GM18907 (cell line): ENCODE data around the gene FBXO24.

Experiments
- ATAC-seq: cut with Tn5 transposase; IDR thresholded peaks from one replicate; pipeline ENCODE4 v1.9.1; 2021; ENCODE audit warnings: mild to moderate bottlenecking, moderate library complexity; ENCODE audit not compliant: unreplicated experiment

Gene FBXO24

GRCh38 chr7:100589341-100589947, 3.3 kb downstream of the FBXO24 start:
- no peak for ATAC-seq

- ATAC-seq: no peak
Measured at GRCh38 chr7:100590077-100590737, 4.1 kb downstream of the FBXO24 start.

GRCh38 chr7:100591596-100591995, 5.5 kb downstream of the FBXO24 start:
- no peak for ATAC-seq

GRCh38 chr7:100595188-100595587, 9.1 kb downstream of the FBXO24 start:
- no peak for ATAC-seq

- no peak for ATAC-seq
Measured at GRCh38 chr7:100598425-100598824, 12.3 kb downstream of the FBXO24 start.

GRCh38 chr7:100599911-100600729, 14.0 kb downstream of the FBXO24 start:
- no peak for ATAC-seq

GRCh38 chr7:100600730-100601038, 14.6 kb downstream of the FBXO24 start:
- ATAC-seq: no peak

- ATAC-seq: no peak
Measured at GRCh38 chr7:100602889-100603725, 17.0 kb downstream of the FBXO24 start.

GRCh38 chr7:100603726-100604027, 17.5 kb downstream of the FBXO24 start:
- no peak for ATAC-seq

- peak; percentile 46 for ATAC-seq
Measured at GRCh38 chr7:100604028-100604975, 18.2 kb downstream of the FBXO24 start.

- ATAC-seq: no peak
Measured at GRCh38 chr7:100604976-100605911, 19.1 kb downstream of the FBXO24 start.

- no peak for ATAC-seq
Measured at GRCh38 chr7:100606313-100606712, 20.2 kb downstream of the FBXO24 start.

- no peak for ATAC-seq
Measured at GRCh38 chr7:100607111-100607510, 21.0 kb downstream of the FBXO24 start.

GRCh38 chr7:100609958-100610357, 23.8 kb downstream of the FBXO24 start:
- no peak for ATAC-seq

- ATAC-seq: peak; percentile 89
Measured at GRCh38 chr7:100611983-100612729, 26.0 kb downstream of the FBXO24 start, which contains the start of gene MOSPD3. Gene MOSPD3 (plus strand): TSS chr7:100612540. CDS start chr7:100612792, 252 bp downstream.

- ATAC-seq: no peak
Measured at GRCh38 chr7:100612730-100613390, 26.7 kb downstream of the FBXO24 start.

GRCh38 chr7:100613412-100614175, 27.5 kb downstream of the FBXO24 start:
- no peak for ATAC-seq
